K562 (cell line): ENCODE measurements around the gene TOR1B. TPM values are rescaled to one million over a fixed set of nuclear protein-coding genes. Genes with fewer than 3 reads are reported as not detected.
A peak's percentile ranks its signal among the peaks of the same experiment; 100 is the strongest.

Experiments used
- CTBP1 ChIP-seq: fragments of 450-650 bp; IDR thresholded peaks from 2 replicates; pipeline ENCODE4 v1.6.1; 2016; ENCODE audit warnings: borderline replicate concordance
- DDX20 ChIP-seq: fragments of 450-650 bp; IDR thresholded peaks from 2 replicates; pipeline ENCODE4 v1.6.1; 2016; ENCODE audit warnings: missing genetic modification characterization, low read depth, mild to moderate bottlenecking, missing compliant biosample characterization, moderate library complexity
- HDAC2 ChIP-seq: fragments of 450-650 bp; IDR thresholded peaks from 2 replicates; pipeline ENCODE4 v1.6.1; 2016; ENCODE audit warnings: mild to moderate bottlenecking
- HDGF ChIP-seq: fragments of 450-650 bp; IDR thresholded peaks from 2 replicates; pipeline ENCODE4 v1.6.1; 2016
- L3MBTL2 ChIP-seq: fragments of 450-650 bp; IDR thresholded peaks from 2 replicates; pipeline ENCODE4 v1.6.1; 2016; ENCODE audit warnings: mild to moderate bottlenecking, moderate library complexity
- LARP7 ChIP-seq: fragments of 450-650 bp; IDR thresholded peaks from 2 replicates; pipeline ENCODE4 v1.6.1; 2016
- NR2F6 ChIP-seq: fragments of 450-650 bp; formaldehyde crosslinking; IDR thresholded peaks from 2 replicates; pipeline ENCODE4 v1.4.0; 2020; ENCODE audit warnings: mild to moderate bottlenecking
- SAFB2 ChIP-seq: fragments of 200-400 bp; formaldehyde crosslinking; IDR thresholded peaks from 2 replicates; pipeline ENCODE4 v1.6.1; 2018; ENCODE audit warnings: borderline replicate concordance, low read length, low read depth, moderate library complexity; ENCODE audit not compliant: severe bottlenecking
- TAL1 ChIP-seq: fragments of 450-650 bp; IDR thresholded peaks from 2 replicates; pipeline ENCODE4 v1.6.1; 2016; ENCODE audit warnings: mild to moderate bottlenecking
- polyA plus RNA-seq, 8 experiments: library from polyadenylated mRNA; depleted of rRNA in 4 of 8; stranded (reverse) in 5 of 8; unstranded in 3 of 8; fragments of >200 nt; fragmentation: Nextera tagmentation in 2 of 8; fragmentation: Illumina TruSeq in 1 of 8; extraction: Ambion mirVana in 2 of 8; extraction: Trizol in 1 of 8; gene quantifications; 2 replicates each; pipeline versions ENCODE4 v1.2.1 to v1.2.3, GENCODE V29; 2011 to 2014; ENCODE audit warnings: inconsistent platforms in 1 of 8, missing spikeins in 1 of 8
- total RNA-seq, 7 experiments: library from RNA; depleted of rRNA in 6 of 7; stranded (reverse); fragments of >200 nt in 6 of 7; fragmentation: Illumina TruSeq in 2 of 7; extraction: Trizol in 2 of 7; gene quantifications; 2 replicates each; pipeline versions ENCODE4 v1.2.1 to v1.2.3, GENCODE V29; 2011 to 2021; ENCODE audit warnings: low replicate concordance in 1 of 7
- TF ChIP-seq, protein P1 (sequence below), 2 experiments: fragments of 450-650 bp in 1 of 2; sonication (generic) in 1 of 2; formaldehyde crosslinking in 1 of 2; IDR thresholded peaks; 2 replicates each; pipeline versions ENCODE4 v1.7.1 to v1.9.0; 2016 to 2022; ENCODE audit warnings: inconsistent platforms in 1 of 2, mild to moderate bottlenecking in 1 of 2, missing genetic modification reagents in 1 of 2
- TF ChIP-seq, protein P2 (sequence below): fragments of 250-450 bp; sonication (Bioruptor Pico); IDR thresholded peaks from 2 replicates; pipeline ENCODE4 v1.5.0; 2021
- TF ChIP-seq, protein P3 (sequence below), 2 experiments: fragments of 250-450 bp in 1 of 2; fragments of 450-650 bp in 1 of 2; sonication (Bioruptor Pico) in 1 of 2; IDR thresholded peaks; 2 replicates each; pipeline versions ENCODE4 v1.6.1 to v1.8.0; 2016 to 2021; ENCODE audit warnings: mild to moderate bottlenecking in 2 of 2, moderate library complexity in 2 of 2, missing compliant biosample characterization in 1 of 2, missing genetic modification characterization in 1 of 2
- TF ChIP-seq, protein P4 (sequence below): fragments of 450-650 bp; IDR thresholded peaks from 2 replicates; pipeline ENCODE4 v1.6.1; 2016; ENCODE audit warnings: low read depth, mild to moderate bottlenecking, moderate library complexity
- TF ChIP-seq, protein P5 (sequence below): fragments of 250-450 bp; sonication (Bioruptor Pico); IDR thresholded peaks from 2 replicates; pipeline ENCODE4 v1.5.0; 2022; ENCODE audit warnings: mild to moderate bottlenecking

Gene TOR1B
- total and polyA plus RNA-seq, 9 of the 15 experiments (the other 6 are each of a cell fraction or from before 2014, with no cell fraction given): 4.2 to 36.5 (median 24.6) TPM

DNA sequence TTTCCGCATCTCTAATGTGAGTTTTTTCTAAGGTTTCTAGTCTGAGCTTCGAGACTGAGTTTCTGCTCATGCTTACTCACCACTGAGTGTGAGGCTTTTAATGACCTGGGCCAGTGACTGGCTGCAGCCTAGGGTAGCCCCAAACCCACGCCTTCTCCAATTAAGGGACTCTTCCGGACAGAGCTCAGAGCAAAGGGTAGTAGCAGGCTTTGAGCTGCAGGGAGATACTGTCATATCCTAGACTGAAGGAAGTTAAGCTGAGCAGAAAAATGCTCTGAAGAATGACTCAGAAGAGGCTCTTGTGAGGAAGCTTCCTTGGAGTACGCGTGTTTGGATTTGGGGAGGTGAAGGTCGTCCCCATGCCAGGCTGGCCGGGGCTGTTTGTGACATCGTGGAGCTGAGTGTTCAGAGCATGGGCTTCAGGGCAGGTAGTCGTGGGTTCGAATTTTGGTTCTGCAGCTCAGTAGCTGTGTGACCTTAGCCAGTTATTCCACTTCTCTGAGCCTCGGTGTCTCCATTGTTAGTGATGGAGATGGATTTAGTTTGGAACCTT, 35.8 kb downstream of the TOR1B start (continued):
- TF ChIP-seq, protein P1, sequence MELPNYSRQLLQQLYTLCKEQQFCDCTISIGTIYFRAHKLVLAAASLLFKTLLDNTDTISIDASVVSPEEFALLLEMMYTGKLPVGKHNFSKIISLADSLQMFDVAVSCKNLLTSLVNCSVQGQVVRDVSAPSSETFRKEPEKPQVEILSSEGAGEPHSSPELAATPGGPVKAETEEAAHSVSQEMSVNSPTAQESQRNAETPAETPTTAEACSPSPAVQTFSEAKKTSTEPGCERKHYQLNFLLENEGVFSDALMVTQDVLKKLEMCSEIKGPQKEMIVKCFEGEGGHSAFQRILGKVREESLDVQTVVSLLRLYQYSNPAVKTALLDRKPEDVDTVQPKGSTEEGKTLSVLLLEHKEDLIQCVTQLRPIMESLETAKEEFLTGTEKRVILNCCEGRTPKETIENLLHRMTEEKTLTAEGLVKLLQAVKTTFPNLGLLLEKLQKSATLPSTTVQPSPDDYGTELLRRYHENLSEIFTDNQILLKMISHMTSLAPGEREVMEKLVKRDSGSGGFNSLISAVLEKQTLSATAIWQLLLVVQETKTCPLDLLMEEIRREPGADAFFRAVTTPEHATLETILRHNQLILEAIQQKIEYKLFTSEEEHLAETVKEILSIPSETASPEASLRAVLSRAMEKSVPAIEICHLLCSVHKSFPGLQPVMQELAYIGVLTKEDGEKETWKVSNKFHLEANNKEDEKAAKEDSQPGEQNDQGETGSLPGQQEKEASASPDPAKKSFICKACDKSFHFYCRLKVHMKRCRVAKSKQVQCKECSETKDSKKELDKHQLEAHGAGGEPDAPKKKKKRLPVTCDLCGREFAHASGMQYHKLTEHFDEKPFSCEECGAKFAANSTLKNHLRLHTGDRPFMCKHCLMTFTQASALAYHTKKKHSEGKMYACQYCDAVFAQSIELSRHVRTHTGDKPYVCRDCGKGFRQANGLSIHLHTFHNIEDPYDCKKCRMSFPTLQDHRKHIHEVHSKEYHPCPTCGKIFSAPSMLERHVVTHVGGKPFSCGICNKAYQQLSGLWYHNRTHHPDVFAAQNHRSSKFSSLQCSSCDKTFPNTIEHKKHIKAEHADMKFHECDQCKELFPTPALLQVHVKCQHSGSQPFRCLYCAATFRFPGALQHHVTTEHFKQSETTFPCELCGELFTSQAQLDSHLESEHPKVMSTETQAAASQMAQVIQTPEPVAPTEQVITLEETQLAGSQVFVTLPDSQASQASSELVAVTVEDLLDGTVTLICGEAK (IDR thresholded peaks at IDR 0.05): peak; percentile 48
- TF ChIP-seq, protein P1 (CRISPR knock-in tag; IDR thresholded peaks at IDR 0.05): no peak
- TF ChIP-seq NR2F6: no peak
- TF ChIP-seq, protein P2, sequence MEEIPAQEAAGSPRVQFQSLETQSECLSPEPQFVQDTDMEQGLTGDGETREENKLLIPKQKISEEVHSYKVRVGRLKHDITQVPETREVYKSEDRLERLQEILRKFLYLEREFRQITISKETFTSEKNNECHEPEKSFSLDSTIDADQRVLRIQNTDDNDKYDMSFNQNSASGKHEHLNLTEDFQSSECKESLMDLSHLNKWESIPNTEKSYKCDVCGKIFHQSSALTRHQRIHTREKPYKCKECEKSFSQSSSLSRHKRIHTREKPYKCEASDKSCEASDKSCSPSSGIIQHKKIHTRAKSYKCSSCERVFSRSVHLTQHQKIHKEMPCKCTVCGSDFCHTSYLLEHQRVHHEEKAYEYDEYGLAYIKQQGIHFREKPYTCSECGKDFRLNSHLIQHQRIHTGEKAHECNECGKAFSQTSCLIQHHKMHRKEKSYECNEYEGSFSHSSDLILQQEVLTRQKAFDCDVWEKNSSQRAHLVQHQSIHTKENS (CRISPR knock-in tag): no peak
- TF ChIP-seq L3MBTL2: peak; percentile 97
- no peak for TF ChIP-seq SAFB2
- TF ChIP-seq, protein P3, sequence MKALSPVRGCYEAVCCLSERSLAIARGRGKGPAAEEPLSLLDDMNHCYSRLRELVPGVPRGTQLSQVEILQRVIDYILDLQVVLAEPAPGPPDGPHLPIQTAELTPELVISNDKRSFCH (CRISPR knock-in tag; IDR thresholded peaks at IDR 0.05): no peak
- TF ChIP-seq, protein P3 (tag; IDR thresholded peaks at IDR 0.05): peak; percentile 53; the same call in 1 of the 2 replicates
- no peak for TF ChIP-seq TAL1
- TF ChIP-seq HDAC2: 0 out of 2 replicates have a peak, but pooled peaks have one; percentile 38
- TF ChIP-seq CTBP1: no peak
- TF ChIP-seq LARP7: no peak
- TF ChIP-seq DDX20 (tag): no peak
- TF ChIP-seq, protein P4, sequence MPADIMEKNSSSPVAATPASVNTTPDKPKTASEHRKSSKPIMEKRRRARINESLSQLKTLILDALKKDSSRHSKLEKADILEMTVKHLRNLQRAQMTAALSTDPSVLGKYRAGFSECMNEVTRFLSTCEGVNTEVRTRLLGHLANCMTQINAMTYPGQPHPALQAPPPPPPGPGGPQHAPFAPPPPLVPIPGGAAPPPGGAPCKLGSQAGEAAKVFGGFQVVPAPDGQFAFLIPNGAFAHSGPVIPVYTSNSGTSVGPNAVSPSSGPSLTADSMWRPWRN: no peak
- TF ChIP-seq HDGF: no peak; the same call in 1 of the 2 replicates
- TF ChIP-seq, protein P5, sequence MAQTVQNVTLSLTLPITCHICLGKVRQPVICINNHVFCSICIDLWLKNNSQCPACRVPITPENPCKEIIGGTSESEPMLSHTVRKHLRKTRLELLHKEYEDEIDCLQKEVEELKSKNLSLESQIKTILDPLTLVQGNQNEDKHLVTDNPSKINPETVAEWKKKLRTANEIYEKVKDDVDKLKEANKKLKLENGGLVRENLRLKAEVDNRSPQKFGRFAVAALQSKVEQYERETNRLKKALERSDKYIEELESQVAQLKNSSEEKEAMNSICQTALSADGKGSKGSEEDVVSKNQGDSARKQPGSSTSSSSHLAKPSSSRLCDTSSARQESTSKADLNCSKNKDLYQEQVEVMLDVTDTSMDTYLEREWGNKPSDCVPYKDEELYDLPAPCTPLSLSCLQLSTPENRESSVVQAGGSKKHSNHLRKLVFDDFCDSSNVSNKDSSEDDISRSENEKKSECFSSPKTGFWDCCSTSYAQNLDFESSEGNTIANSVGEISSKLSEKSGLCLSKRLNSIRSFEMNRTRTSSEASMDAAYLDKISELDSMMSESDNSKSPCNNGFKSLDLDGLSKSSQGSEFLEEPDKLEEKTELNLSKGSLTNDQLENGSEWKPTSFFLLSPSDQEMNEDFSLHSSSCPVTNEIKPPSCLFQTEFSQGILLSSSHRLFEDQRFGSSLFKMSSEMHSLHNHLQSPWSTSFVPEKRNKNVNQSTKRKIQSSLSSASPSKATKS (CRISPR knock-in tag): no peak
